Ascending aorta (tissue), 2 donors: ENCODE results near the gene TP53AIP1. TPM values are rescaled to one million over a fixed set of nuclear protein-coding genes. Genes with fewer than 3 reads are reported as not detected.

Experiments used
- DNase-seq, 2 donors: peaks; one replicate each; pipeline ENCODE4 v3.0.0-alpha.2; 2019; ENCODE audit warnings: low spot score in 2 of 2
- H3K27ac ChIP-seq, 2 donors: fragments of 200-600 bp; sonication (generic); one replicate each; pipeline ENCODE4 v1.5.1; 2016 to 2017; ENCODE audit warnings: mild to moderate bottlenecking in 1 of 2
- H3K27me3 ChIP-seq: fragments of 200-600 bp; sonication (generic); one replicate; pipeline ENCODE4 v1.5.1; 2017
- H3K36me3 ChIP-seq, 2 donors: fragments of 200-600 bp; sonication (generic); one replicate each; pipeline ENCODE4 v1.5.1; 2016
- H3K4me1 ChIP-seq, 2 donors: fragments of 200-600 bp; sonication (generic); one replicate each; pipeline ENCODE4 v1.5.1; 2016 to 2017; ENCODE audit warnings: mild to moderate bottlenecking in 1 of 2
- H3K4me3 ChIP-seq, 2 donors: fragments of 200-600 bp; sonication (generic); one replicate each; pipeline ENCODE4 v1.5.1; 2016 to 2017; ENCODE audit warnings: mild to moderate bottlenecking in 1 of 2
- H3K9me3 ChIP-seq, 2 donors: fragments of 200-600 bp; sonication (generic); one replicate each; pipeline ENCODE4 v1.5.1; 2016
- CTCF ChIP-seq, 3 experiments: fragments of 200-600 bp in 2 of 3; fragments of 450-650 bp in 1 of 3; sonication (generic) in 2 of 3; IDR thresholded peaks; one replicate each; pipeline ENCODE4 v1.5.1; 2016 to 2019; ENCODE audit warnings: antibody characterized with exemption in 3 of 3, mild to moderate bottlenecking in 1 of 3, moderate library complexity in 1 of 3
- intact Hi-C: fragments of 100-400 bp; cut with DNase I; formaldehyde crosslinking; loops from one replicate; pipeline ENCODE4 v1.15.1; 2023
- total RNA-seq: library from RNA; depleted of rRNA; stranded (reverse); fragments of >200 nt; gene quantifications from one replicate; pipeline ENCODE4 v1.1.0, GENCODE V29; 2016

Gene TP53AIP1
- total RNA-seq, 1 donor from 2014 or later, result not detected

GRCh38 chr11:128943428-128943976 lies 831 bp upstream of the TP53AIP1 start:
- H3K9me3 ChIP-seq, result no peaks in the 10 kb centered on the region
- no peaks in the 10 kb centered on the region for H3K27me3 ChIP-seq
- intact Hi-C loops, result no loop called here
- H3K4me1 ChIP-seq, result no peaks in the 10 kb centered on the region
- H3K36me3 ChIP-seq, result no peaks in the 10 kb centered on the region
- H3K4me3 ChIP-seq, result no peak overlapping the region
- DNase-seq, result no peak
- no peak for TF ChIP-seq CTCF (IDR thresholded peaks at IDR 0.05)
- no peak overlapping the region for H3K27ac ChIP-seq

- H3K36me3 ChIP-seq, result no peaks in the 10 kb centered on the region
- no peaks in the 10 kb centered on the region for H3K9me3 ChIP-seq
- no peaks in the 10 kb centered on the region for H3K4me1 ChIP-seq
- no peak overlapping the region for H3K4me3 ChIP-seq
- TF ChIP-seq CTCF (IDR thresholded peaks at IDR 0.05), result no peak
- H3K27ac ChIP-seq, result no peak overlapping the region
- intact Hi-C loops, result no loop called here
- H3K27me3 ChIP-seq, result no peaks in the 10 kb centered on the region
- DNase-seq, result no peak
These were observed 429 bp downstream of the TP53AIP1 start for GRCh38 chr11:128942272-128942612.

- Histone ChIP-seq H3K27ac (no peak overlapping the region), H3K27me3 (no peaks in the 10 kb centered on the region), H3K4me3 (no peak overlapping the region), H3K4me1 (no peaks in the 10 kb centered on the region), H3K9me3 (no peaks in the 10 kb centered on the region), H3K36me3 (no peaks in the 10 kb centered on the region)
- intact Hi-C loops, result no loop called here
- DNase-seq, result no peak
- no peak for TF ChIP-seq CTCF (IDR thresholded peaks at IDR 0.05)
These were observed 949 bp downstream of the TP53AIP1 start for GRCh38 chr11:128941573-128942271.

GRCh38 chr11:128941110-128941509 lies 1.6 kb downstream of the TP53AIP1 start:
- Histone ChIP-seq H3K36me3 (no peaks in the 10 kb centered on the region), H3K27me3 (no peaks in the 10 kb centered on the region), H3K4me3 (no peak overlapping the region), H3K9me3 (no peaks in the 10 kb centered on the region), H3K4me1 (no peaks in the 10 kb centered on the region), H3K27ac (no peak overlapping the region)
- intact Hi-C loops, result no loop called here
- no peak for DNase-seq
- TF ChIP-seq CTCF (IDR thresholded peaks at IDR 0.05), result no peak

GRCh38 chr11:128940603-128941002 lies 2.1 kb downstream of the TP53AIP1 start:
- Histone ChIP-seq H3K27ac (no peak overlapping the region), H3K9me3 (no peaks in the 10 kb centered on the region), H3K27me3 (no peaks in the 10 kb centered on the region), H3K4me3 (no peak overlapping the region), H3K4me1 (no peaks in the 10 kb centered on the region), H3K36me3 (no peaks in the 10 kb centered on the region)
- intact Hi-C loops, result no loop called here
- no peak for TF ChIP-seq CTCF (IDR thresholded peaks at IDR 0.05)
- no peak for DNase-seq
